CD8-positive, alpha-beta memory T cell (primary cell): ENCODE results near the gene ENAH. TPM values are rescaled to one million over a fixed set of nuclear protein-coding genes. Genes with fewer than 3 reads are reported as not detected.

Experiments
- CTCF ChIA-PET: fragments of 350-600 bp; sonication (Branson Sonifier 250); formaldehyde crosslinking; loops from one replicate; lab custom pipeline; 2021; ENCODE audit warnings: antibody characterized with exemption; lab: Charles Lee
- POLR2A ChIA-PET: fragments of 350-600 bp; sonication (Branson Sonifier 250); formaldehyde crosslinking; loops from one replicate; lab custom pipeline; 2021; ENCODE audit warnings: antibody characterized with exemption; lab: Charles Lee
- DNase-seq, 5 donors: peaks; one replicate each; pipeline versions ENCODE4 v3.0.0 to v3.0.0-alpha.2; 2020 to 2022; ENCODE audit warnings: mixed read lengths in 1 of 5
- H3K27ac ChIP-seq: one replicate; pipeline ENCODE4 v1.7.0; 2013; ENCODE audit warnings: low read depth, mild to moderate bottlenecking, low read length, moderate library complexity
- H3K27me3 ChIP-seq: 2 replicates; pipeline ENCODE4 v1.7.0; 2013; ENCODE audit warnings: low read length, mild to moderate bottlenecking; ENCODE audit not compliant: insufficient read depth, poor library complexity, severe bottlenecking
- H3K36me3 ChIP-seq: 2 replicates; pipeline ENCODE4 v1.7.0; 2013; ENCODE audit warnings: mild to moderate bottlenecking, low read length, moderate library complexity; ENCODE audit not compliant: insufficient read depth
- H3K4me1 ChIP-seq: 2 replicates; pipeline ENCODE4 v1.7.0; 2013; ENCODE audit warnings: mild to moderate bottlenecking, low read length, moderate library complexity; ENCODE audit not compliant: insufficient read depth
- H3K4me3 ChIP-seq: 2 replicates; pipeline ENCODE4 v1.7.0; 2013; ENCODE audit warnings: mild to moderate bottlenecking, low read length
- H3K9me3 ChIP-seq: 2 replicates; pipeline ENCODE4 v1.7.0; 2013; ENCODE audit warnings: mild to moderate bottlenecking, low read length
- H3K27ac Mint-ChIP-seq, 8 donors: one replicate each; pipeline ENCODE4 v1.8.0; 2020 to 2021; ENCODE audit warnings: mixed read lengths in 8 of 8, mild to moderate bottlenecking in 6 of 8, inconsistent platforms in 3 of 8, moderate library complexity in 3 of 8
- H3K27me3 Mint-ChIP-seq, 2 donors: one replicate each; pipeline ENCODE4 v1.8.0; 2020 to 2021; ENCODE audit warnings: mixed read lengths in 2 of 2, mild to moderate bottlenecking in 1 of 2, moderate library complexity in 1 of 2
- H3K36me3 Mint-ChIP-seq, 3 donors: one replicate each; pipeline ENCODE4 v1.8.0; 2020 to 2021; ENCODE audit warnings: mixed read lengths in 3 of 3, inconsistent platforms in 1 of 3, mild to moderate bottlenecking in 1 of 3
- H3K4me1 Mint-ChIP-seq, 3 donors: one replicate each; pipeline ENCODE4 v1.8.0; 2020 to 2021; ENCODE audit warnings: mixed read lengths in 3 of 3, inconsistent platforms in 1 of 3, mild to moderate bottlenecking in 1 of 3
- H3K4me3 Mint-ChIP-seq, 7 donors: one replicate each; pipeline ENCODE4 v1.8.0; 2020 to 2021; ENCODE audit warnings: mixed read lengths in 7 of 7, mild to moderate bottlenecking in 6 of 7, moderate library complexity in 4 of 7, inconsistent platforms in 2 of 7
- H3K9me3 Mint-ChIP-seq, 5 donors: one replicate each; pipeline ENCODE4 v1.8.0; 2020 to 2022; ENCODE audit warnings: mixed read lengths in 5 of 5, mild to moderate bottlenecking in 3 of 5, moderate library complexity in 2 of 5, inconsistent platforms in 1 of 5
- polyA plus RNA-seq: library from polyadenylated mRNA; unstranded; fragments of 300-500 nt; fragmentation: Illumina TruSeq; gene quantifications from one replicate; pipeline ENCODE4 v1.2.3, GENCODE V29; 2021
- total RNA-seq, 2 experiments: library from RNA; stranded (reverse); gene quantifications; one replicate each; pipeline ENCODE4 v1.2.3, GENCODE V29; 2021

ENAH gene
- total and polyA plus RNA-seq, 3 experiments from 2014 or later = 0.53 TPM; not detected in 1

- Mint-ChIP-seq H3K9me3 (no peaks in the 10 kb centered on the region), H3K4me1 (no peaks in the 10 kb centered on the region), H3K27ac (peak overlapping the region in 1 of 8 donors; percentile 52), H3K36me3 (no peaks in the 10 kb centered on the region), H3K4me3 (no peak overlapping the region), H3K27me3 (peaks cover 13 to 25% of the 10 kb centered on the region in 2 donors)
- no peak overlapping the region for H3K27ac ChIP-seq
- DNase-seq = no peak
- no peak overlapping the region for H3K4me3 ChIP-seq
- no peaks in the 10 kb centered on the region for H3K4me1 ChIP-seq
- ChIA-PET CTCF (no interaction called here), POLR2A (no interaction called here)
- H3K27me3 ChIP-seq = no peaks in the 10 kb centered on the region
- H3K36me3 ChIP-seq = no peaks in the 10 kb centered on the region
- H3K9me3 ChIP-seq = no peaks in the 10 kb centered on the region
Measured at GRCh38 chr1:225670356-225670755, 17.4 kb upstream of the ENAH start.

- POLR2A ChIA-PET = no interaction called here
- Histone ChIP-seq H3K36me3 (no peaks in the 10 kb centered on the region), H3K27me3 (no peaks in the 10 kb centered on the region), H3K9me3 (no peaks in the 10 kb centered on the region), H3K4me3 (no peak overlapping the region), H3K27ac (no peak overlapping the region), H3K4me1 (no peaks in the 10 kb centered on the region)
- CTCF ChIA-PET = no interaction called here
- Mint-ChIP-seq H3K36me3 (no peaks in the 10 kb centered on the region), H3K27ac (no peak overlapping the region), H3K27me3 (peaks cover 7 to 13% of the 10 kb centered on the region in 2 donors), H3K4me1 (no peaks in the 10 kb centered on the region), H3K9me3 (no peaks in the 10 kb centered on the region), H3K4me3 (no peak overlapping the region)
- DNase-seq = no peak
Measured at GRCh38 chr1:225668222-225668621, 15.3 kb upstream of the ENAH start.

GRCh38 chr1:225667362-225667761, 14.4 kb upstream of the ENAH start:
- Histone ChIP-seq H3K27me3 (no peaks in the 10 kb centered on the region), H3K27ac (no peak overlapping the region), H3K36me3 (no peaks in the 10 kb centered on the region), H3K4me1 (no peaks in the 10 kb centered on the region), H3K9me3 (no peaks in the 10 kb centered on the region), H3K4me3 (no peak overlapping the region)
- CTCF ChIA-PET = no interaction called here
- POLR2A ChIA-PET = no interaction called here
- H3K36me3 Mint-ChIP-seq = no peaks in the 10 kb centered on the region
- H3K27me3 Mint-ChIP-seq = peaks cover 7 to 13% of the 10 kb centered on the region in 2 donors
- no peak for DNase-seq
- H3K9me3 Mint-ChIP-seq = no peaks in the 10 kb centered on the region
- no peaks in the 10 kb centered on the region for H3K4me1 Mint-ChIP-seq
- H3K27ac Mint-ChIP-seq = no peak overlapping the region
- H3K4me3 Mint-ChIP-seq = no peak overlapping the region

- no peak overlapping the region for H3K27ac Mint-ChIP-seq
- CTCF ChIA-PET = no interaction called here
- H3K4me3 ChIP-seq = no peak overlapping the region
- H3K36me3 ChIP-seq = no peaks in the 10 kb centered on the region
- DNase-seq = no peak
- H3K4me3 Mint-ChIP-seq = no peak overlapping the region
- no peak overlapping the region for H3K27ac ChIP-seq
- no peaks in the 10 kb centered on the region for H3K36me3 Mint-ChIP-seq
- POLR2A ChIA-PET = no interaction called here
- peaks cover 6 to 13% of the 10 kb centered on the region in 2 donors for H3K27me3 Mint-ChIP-seq
- no peaks in the 10 kb centered on the region for H3K27me3 ChIP-seq
- H3K4me1 ChIP-seq = no peaks in the 10 kb centered on the region
- H3K9me3 ChIP-seq = no peaks in the 10 kb centered on the region
- H3K9me3 Mint-ChIP-seq = no peaks in the 10 kb centered on the region
- H3K4me1 Mint-ChIP-seq = no peaks in the 10 kb centered on the region
Measured at GRCh38 chr1:225666495-225666894, 13.6 kb upstream of the ENAH start.

GRCh38 chr1:225664762-225665161, 11.8 kb upstream of the ENAH start:
- no peaks in the 10 kb centered on the region for H3K4me1 ChIP-seq
- Mint-ChIP-seq H3K36me3 (no peaks in the 10 kb centered on the region), H3K27me3 (peaks cover 0 to 8% of the 10 kb centered on the region in 2 donors), H3K4me1 (no peaks in the 10 kb centered on the region), H3K27ac (no peak overlapping the region), H3K4me3 (no peak overlapping the region), H3K9me3 (no peaks in the 10 kb centered on the region)
- POLR2A ChIA-PET = no interaction called here
- CTCF ChIA-PET = no interaction called here
- DNase-seq = no peak
- no peaks in the 10 kb centered on the region for H3K9me3 ChIP-seq
- no peaks in the 10 kb centered on the region for H3K27me3 ChIP-seq
- H3K4me3 ChIP-seq = no peak overlapping the region
- H3K36me3 ChIP-seq = no peaks in the 10 kb centered on the region
- H3K27ac ChIP-seq = no peak overlapping the region

- POLR2A ChIA-PET = no interaction called here
- no peak overlapping the region for H3K27ac Mint-ChIP-seq
Measured at GRCh38 chr1:225662155-225662554, 9.2 kb upstream of the ENAH start.

GRCh38 chr1:225660544-225660946, 7.6 kb upstream of the ENAH start:
- Mint-ChIP-seq H3K36me3 (no peaks in the 10 kb centered on the region), H3K27ac (no peak overlapping the region), H3K9me3 (no peaks in the 10 kb centered on the region), H3K4me3 (no peak overlapping the region), H3K27me3 (peaks cover 0 to 4% of the 10 kb centered on the region in 2 donors), H3K4me1 (no peaks in the 10 kb centered on the region)
- Histone ChIP-seq H3K27ac (no peak overlapping the region), H3K27me3 (no peaks in the 10 kb centered on the region), H3K36me3 (no peaks in the 10 kb centered on the region), H3K9me3 (no peaks in the 10 kb centered on the region), H3K4me1 (no peaks in the 10 kb centered on the region), H3K4me3 (no peak overlapping the region)
- POLR2A ChIA-PET = no interaction called here
- CTCF ChIA-PET = no interaction called here
- DNase-seq = no peak

More at GRCh38 chr1:225662155-225662554, 9.2 kb upstream of the ENAH start:
- H3K9me3 ChIP-seq = no peaks in the 10 kb centered on the region
- Mint-ChIP-seq H3K9me3 (no peaks in the 10 kb centered on the region), H3K4me1 (no peaks in the 10 kb centered on the region), H3K4me3 (no peak overlapping the region), H3K36me3 (no peaks in the 10 kb centered on the region), H3K27me3 (peaks cover 0 to 8% of the 10 kb centered on the region in 2 donors)
- H3K27me3 ChIP-seq = no peaks in the 10 kb centered on the region
- DNase-seq = no peak
- H3K27ac ChIP-seq = no peak overlapping the region
- H3K36me3 ChIP-seq = no peaks in the 10 kb centered on the region
- no peak overlapping the region for H3K4me3 ChIP-seq
- CTCF ChIA-PET = no interaction called here
- no peaks in the 10 kb centered on the region for H3K4me1 ChIP-seq

- no peak for DNase-seq
- Histone ChIP-seq H3K36me3 (no peaks in the 10 kb centered on the region), H3K4me3 (no peak overlapping the region), H3K27me3 (no peaks in the 10 kb centered on the region), H3K9me3 (no peaks in the 10 kb centered on the region), H3K4me1 (no peaks in the 10 kb centered on the region), H3K27ac (no peak overlapping the region)
- CTCF ChIA-PET = interaction anchor here (1.4 kb wide), 1 partner anchor 253 kb away, joined by 3 read pairs; no protein-coding TSS in a partner anchor
- POLR2A ChIA-PET = no interaction called here
- Mint-ChIP-seq H3K27ac (peak overlapping the region in 1 of 8 donors; percentile 4), H3K4me1 (peaks cover 5% of the 10 kb centered on the region in 3 donors), H3K9me3 (no peaks in the 10 kb centered on the region), H3K27me3 (peaks cover 0 to 4% of the 10 kb centered on the region in 2 donors), H3K4me3 (no peak overlapping the region), H3K36me3 (no peaks in the 10 kb centered on the region)
Measured at GRCh38 chr1:225658041-225658440, 5.1 kb upstream of the ENAH start.
